Peyer's patch (tissue), 4 donors: Measurements from ENCODE around the gene SLCO3A1. TPM values are rescaled to one million over a fixed set of nuclear protein-coding genes. Genes with fewer than 3 reads are reported as not detected.

Experiments
- DNase-seq, 3 donors: peaks; one replicate each; pipeline ENCODE4 v3.0.0-alpha.2; 2017 to 2019
- H3K27ac ChIP-seq, 4 donors: fragments of 200-600 bp; sonication (generic); one replicate each; pipeline ENCODE4 v1.5.1; 2016 to 2019
- H3K27me3 ChIP-seq, 2 donors: fragments of 200-600 bp; sonication (generic); one replicate each; pipeline ENCODE4 v1.5.1; 2019
- H3K36me3 ChIP-seq, 3 donors: fragments of 200-600 bp; sonication (generic); one replicate each; pipeline ENCODE4 v1.5.1; 2016 to 2019
- H3K4me1 ChIP-seq, 4 donors: fragments of 200-600 bp; sonication (generic); one replicate each; pipeline ENCODE4 v1.5.1; 2016 to 2019
- H3K4me3 ChIP-seq, 4 donors: fragments of 200-600 bp; sonication (generic); 1 replicate in 3 of 4; 2 replicates in 1 of 4; pipeline ENCODE4 v1.5.1; 2016 to 2019; ENCODE audit warnings: mild to moderate bottlenecking in 1 of 4
- H3K9me3 ChIP-seq, 4 donors: fragments of 200-600 bp; sonication (generic); one replicate each; pipeline ENCODE4 v1.5.1; 2016 to 2019; ENCODE audit warnings: mild to moderate bottlenecking in 1 of 4
- POLR2A ChIP-seq, 2 donors: fragments of 450-650 bp; IDR thresholded peaks; one replicate each; pipeline ENCODE4 v1.5.1; 2017; ENCODE audit warnings: antibody characterized with exemption in 2 of 2, mild to moderate bottlenecking in 2 of 2, moderate library complexity in 2 of 2
- total RNA-seq, 4 donors: library from RNA; depleted of rRNA; stranded (reverse); fragments of >200 nt; gene quantifications; one replicate each; pipeline ENCODE4 v1.1.0, GENCODE V29; 2016
- TF ChIP-seq, protein P1 (sequence below), 6 experiments: fragments of 450-650 bp in 4 of 6; fragments of 200-600 bp in 2 of 6; sonication (generic) in 1 of 6; IDR thresholded peaks; one replicate each; pipeline ENCODE4 v1.5.1; 2017 to 2019; ENCODE audit warnings: antibody characterized with exemption in 6 of 6, mild to moderate bottlenecking in 3 of 6, moderate library complexity in 1 of 6

The SLCO3A1 gene
- total RNA-seq, 4 donors from 2014 or later, result 2.1 to 8.3 (median 5.0) TPM

DNA sequence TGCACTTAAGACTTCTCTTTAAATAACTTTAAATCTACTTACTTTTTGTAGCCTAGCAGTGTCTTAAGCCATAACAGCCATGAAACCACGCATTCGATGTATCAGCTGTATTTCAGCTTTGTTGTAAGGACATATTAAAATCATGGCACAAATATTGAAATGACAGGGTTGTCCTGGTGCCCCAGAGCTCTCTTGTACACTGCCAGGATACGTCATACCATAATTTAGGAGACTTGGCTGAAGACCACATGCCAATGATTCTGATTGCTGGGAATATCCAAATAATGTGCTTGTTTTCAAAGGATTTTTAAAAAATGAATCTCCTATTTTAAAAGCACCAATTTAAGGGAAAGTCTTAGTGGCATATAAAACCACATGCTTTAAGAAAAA, 265.4 kb downstream of the SLCO3A1 start:
- Histone ChIP-seq H3K4me3 (no peak overlapping the region), H3K27me3 (no peaks in the 10 kb centered on the region), H3K27ac (no peak overlapping the region), H3K4me1 (no peaks in the 10 kb centered on the region), H3K9me3 (no peaks in the 10 kb centered on the region), H3K36me3 (no peaks in the 10 kb centered on the region)
- TF ChIP-seq, protein P1, sequence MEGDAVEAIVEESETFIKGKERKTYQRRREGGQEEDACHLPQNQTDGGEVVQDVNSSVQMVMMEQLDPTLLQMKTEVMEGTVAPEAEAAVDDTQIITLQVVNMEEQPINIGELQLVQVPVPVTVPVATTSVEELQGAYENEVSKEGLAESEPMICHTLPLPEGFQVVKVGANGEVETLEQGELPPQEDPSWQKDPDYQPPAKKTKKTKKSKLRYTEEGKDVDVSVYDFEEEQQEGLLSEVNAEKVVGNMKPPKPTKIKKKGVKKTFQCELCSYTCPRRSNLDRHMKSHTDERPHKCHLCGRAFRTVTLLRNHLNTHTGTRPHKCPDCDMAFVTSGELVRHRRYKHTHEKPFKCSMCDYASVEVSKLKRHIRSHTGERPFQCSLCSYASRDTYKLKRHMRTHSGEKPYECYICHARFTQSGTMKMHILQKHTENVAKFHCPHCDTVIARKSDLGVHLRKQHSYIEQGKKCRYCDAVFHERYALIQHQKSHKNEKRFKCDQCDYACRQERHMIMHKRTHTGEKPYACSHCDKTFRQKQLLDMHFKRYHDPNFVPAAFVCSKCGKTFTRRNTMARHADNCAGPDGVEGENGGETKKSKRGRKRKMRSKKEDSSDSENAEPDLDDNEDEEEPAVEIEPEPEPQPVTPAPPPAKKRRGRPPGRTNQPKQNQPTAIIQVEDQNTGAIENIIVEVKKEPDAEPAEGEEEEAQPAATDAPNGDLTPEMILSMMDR (IDR thresholded peaks at IDR 0.05), result no peak
- no peak for TF ChIP-seq POLR2A (IDR thresholded peaks at IDR 0.05)
- no peak for DNase-seq

DNA sequence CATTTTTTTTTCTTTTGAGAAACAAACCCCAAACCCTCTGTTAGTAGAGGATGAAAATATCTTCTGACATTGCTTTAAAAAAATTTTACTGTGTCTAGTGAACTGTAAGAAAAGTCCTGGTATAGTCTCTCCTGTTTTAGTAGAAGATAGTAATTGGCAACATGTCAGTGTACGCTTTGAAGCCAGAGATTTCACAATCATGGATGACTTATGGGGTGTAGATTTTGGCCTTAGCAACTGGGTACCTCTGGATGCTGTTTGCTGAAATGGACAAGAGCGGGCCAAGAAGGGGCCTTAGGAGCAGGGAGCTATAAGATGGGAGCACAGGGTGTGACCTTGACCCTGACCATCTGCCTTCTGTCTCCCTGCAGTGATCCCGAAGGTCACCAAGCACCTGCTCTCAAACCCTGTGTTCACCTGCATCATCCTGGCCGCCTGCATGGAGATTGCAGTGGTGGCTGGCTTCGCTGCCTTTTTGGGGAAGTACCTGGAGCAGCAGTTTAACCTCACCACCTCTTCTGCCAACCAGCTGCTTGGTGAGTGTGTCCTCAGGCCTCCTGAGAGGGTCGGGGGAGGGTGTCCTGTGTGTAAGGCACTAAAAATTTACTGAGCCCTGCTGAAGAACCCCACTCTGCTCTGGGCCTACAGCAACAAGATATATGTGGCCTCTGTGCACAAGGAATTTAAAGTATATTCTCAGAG, 266.7 kb downstream of the SLCO3A1 start:
- H3K4me1 ChIP-seq, result no peaks in the 10 kb centered on the region
- TF ChIP-seq, protein P1 (IDR thresholded peaks at IDR 0.05), result no peak
- TF ChIP-seq POLR2A (IDR thresholded peaks at IDR 0.05), result no peak
- no peak for DNase-seq
- H3K36me3 ChIP-seq, result no peaks in the 10 kb centered on the region
- H3K4me3 ChIP-seq, result no peak overlapping the region
- H3K27ac ChIP-seq, result no peak overlapping the region
- no peaks in the 10 kb centered on the region for H3K9me3 ChIP-seq
- no peaks in the 10 kb centered on the region for H3K27me3 ChIP-seq

DNA sequence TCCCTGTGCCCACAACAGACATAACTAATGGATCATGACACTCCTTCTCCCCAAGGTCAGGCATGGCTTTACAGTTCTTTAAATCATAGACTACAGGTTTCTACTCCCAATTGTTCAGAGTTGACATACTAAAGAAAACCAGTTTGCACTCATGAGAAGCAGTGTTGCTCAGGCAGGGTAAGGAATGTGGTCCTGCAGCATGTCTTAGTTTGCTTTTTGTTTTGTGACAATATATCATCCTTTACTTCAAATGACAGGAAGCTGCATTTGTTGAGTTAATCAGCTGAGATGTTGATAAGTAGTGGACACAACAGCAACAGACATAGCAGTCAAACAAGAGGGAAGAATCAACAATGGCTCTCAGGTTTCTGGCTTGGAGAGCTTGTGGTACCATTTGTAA, 267.5 kb downstream of the SLCO3A1 start:
- TF ChIP-seq, protein P1 (IDR thresholded peaks at IDR 0.05), result no peak
- TF ChIP-seq POLR2A (IDR thresholded peaks at IDR 0.05), result no peak
- DNase-seq, result no peak
- H3K27me3 ChIP-seq, result no peaks in the 10 kb centered on the region

DNA sequence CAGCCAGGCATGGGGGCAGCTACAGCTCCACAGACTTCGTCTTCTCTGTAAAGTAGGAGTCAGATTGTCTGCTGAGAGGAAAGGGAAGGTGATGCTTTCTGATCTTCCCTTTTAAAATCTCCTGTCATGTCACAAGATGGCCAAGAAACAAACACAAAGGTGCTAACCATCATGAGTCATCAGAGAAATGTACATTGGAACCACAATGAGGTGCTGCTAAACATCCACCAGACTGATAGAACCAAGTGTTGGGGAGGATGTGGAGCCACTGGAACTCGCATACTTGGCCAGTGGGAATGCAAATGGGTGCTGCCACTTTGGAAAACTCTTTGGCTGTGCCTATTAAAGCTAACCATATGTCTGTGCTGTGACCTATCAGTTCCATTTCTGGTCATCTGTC, 268.8 kb downstream of the SLCO3A1 start:
- no peak for TF ChIP-seq POLR2A (IDR thresholded peaks at IDR 0.05)
- Histone ChIP-seq H3K36me3 (no peaks in the 10 kb centered on the region), H3K27ac (no peak overlapping the region), H3K4me1 (no peaks in the 10 kb centered on the region), H3K9me3 (no peaks in the 10 kb centered on the region), H3K27me3 (no peaks in the 10 kb centered on the region), H3K4me3 (no peak overlapping the region)
- DNase-seq, result no peak

More for the DNA sequence above, 267.5 kb downstream of the SLCO3A1 start:
- Histone ChIP-seq H3K4me1 (no peaks in the 10 kb centered on the region), H3K9me3 (no peaks in the 10 kb centered on the region), H3K36me3 (no peaks in the 10 kb centered on the region), H3K4me3 (no peak overlapping the region), H3K27ac (no peak overlapping the region)

DNA sequence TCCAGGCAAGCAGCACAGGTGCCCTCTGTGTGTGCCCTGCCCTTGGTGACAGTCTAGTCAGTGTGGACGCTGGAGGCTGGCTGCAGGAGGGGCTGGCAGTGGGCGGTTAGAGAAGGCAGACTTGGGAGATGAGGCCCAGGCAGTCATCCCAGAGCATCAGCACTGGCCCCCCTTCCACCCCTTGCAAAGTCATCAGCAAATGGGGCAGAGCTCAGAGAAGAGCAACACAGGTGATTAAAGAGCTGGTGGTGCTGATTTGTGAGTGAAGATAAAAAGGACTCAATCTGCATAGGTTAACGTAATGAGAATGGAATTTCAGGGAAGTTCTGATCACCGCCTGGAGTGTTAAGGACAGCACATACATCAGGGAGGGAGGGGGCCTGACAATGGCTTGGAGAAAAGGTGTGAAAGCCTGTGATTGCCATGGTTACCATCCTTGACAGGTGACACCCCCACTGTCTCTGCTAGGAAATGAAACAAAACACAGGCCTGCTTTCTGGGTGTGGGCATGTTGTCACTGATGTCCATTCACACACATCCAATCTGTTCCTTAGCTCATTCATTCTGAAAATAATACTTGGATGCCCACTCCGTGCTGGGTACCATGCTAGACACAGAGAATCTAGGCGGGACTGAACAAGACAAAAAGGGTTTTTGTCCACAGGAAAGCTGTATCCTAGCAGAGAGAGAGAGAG, 270.6 kb downstream of the SLCO3A1 start:
- Histone ChIP-seq H3K9me3 (no peaks in the 10 kb centered on the region), H3K4me3 (no peak overlapping the region), H3K27ac (no peak overlapping the region), H3K36me3 (peaks cover 0 to 9% (median 0%) of the 10 kb centered on the region in 3 donors), H3K27me3 (no peaks in the 10 kb centered on the region), H3K4me1 (no peaks in the 10 kb centered on the region)
- DNase-seq, result no peak
- no peak for TF ChIP-seq POLR2A (IDR thresholded peaks at IDR 0.05)
- TF ChIP-seq, protein P1 (IDR thresholded peaks at IDR 0.05), result no peak

DNA sequence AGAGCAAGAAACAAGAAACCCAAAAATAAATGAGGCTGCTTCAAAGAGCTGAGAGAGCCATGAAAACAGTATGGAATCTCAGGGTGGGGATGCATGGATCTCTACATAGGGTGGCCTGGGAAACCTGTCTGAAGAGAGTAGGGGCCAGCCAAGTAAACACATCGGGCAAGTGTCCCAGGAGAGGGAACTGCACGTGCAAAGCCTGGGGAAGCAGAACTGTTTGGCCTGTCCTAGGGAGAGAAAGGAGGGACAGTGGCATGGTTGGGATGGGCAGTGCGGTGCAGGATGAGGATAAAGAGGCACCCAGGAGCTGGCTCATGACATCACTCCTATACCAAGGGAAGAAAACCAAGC, 271.1 kb downstream of the SLCO3A1 start:
- peaks cover 0 to 9% (median 0%) of the 10 kb centered on the region in 3 donors for H3K36me3 ChIP-seq
- H3K27ac ChIP-seq, result no peak overlapping the region
- TF ChIP-seq POLR2A (IDR thresholded peaks at IDR 0.05), result no peak
- TF ChIP-seq, protein P1 (IDR thresholded peaks at IDR 0.05), result no peak
- H3K4me1 ChIP-seq, result no peaks in the 10 kb centered on the region
- no peak overlapping the region for H3K4me3 ChIP-seq
- no peaks in the 10 kb centered on the region for H3K27me3 ChIP-seq
- no peaks in the 10 kb centered on the region for H3K9me3 ChIP-seq
- DNase-seq, result no peak
